Stimulated activated memory B cell treated with anti-CD40 and anti-IgM and Interleukin-4, amounts not matched to agents 10 μg/mL and 1 μg/mL and 100 μg/mL, for 72 hours (primary cell): ENCODE measurements around the gene DDX39B.
"Not testable (repeated sequence)": the region's sequence is repeated elsewhere in the genome, so short reads cannot be mapped to it uniquely, and the experiment has no call there.

Experiments
- ATAC-seq: fragments of 150-1000 bp; cut with Tn5 transposase; 2 replicates; pipeline ENCODE4 v1.10.0; 2021
- H3K27ac Mint-ChIP-seq: one replicate; pipeline ENCODE4 v1.8.0; 2022; ENCODE audit warnings: mild to moderate bottlenecking, mixed read lengths
- H3K27me3 Mint-ChIP-seq: one replicate; pipeline ENCODE4 v1.8.0; 2022; ENCODE audit warnings: mixed read lengths
- H3K36me3 Mint-ChIP-seq: one replicate; pipeline ENCODE4 v1.8.0; 2022; ENCODE audit warnings: mixed read lengths
- H3K4me1 Mint-ChIP-seq: one replicate; pipeline ENCODE4 v1.8.0; 2022; ENCODE audit warnings: mixed read lengths
- H3K4me3 Mint-ChIP-seq: one replicate; pipeline ENCODE4 v1.8.0; 2022; ENCODE audit warnings: mild to moderate bottlenecking, moderate library complexity, mixed read lengths
- H3K9me3 Mint-ChIP-seq: one replicate; pipeline ENCODE4 v1.8.0; 2022; ENCODE audit warnings: mixed read lengths

The DDX39B gene

GRCh38 chr6:31495580-31495979 is 46.2 kb downstream of the DDX39B start:
- peak overlapping the region; percentile 95 for H3K27ac Mint-ChIP-seq
- H3K27me3 Mint-ChIP-seq, result no peaks in the 10 kb centered on the region
- H3K4me1 Mint-ChIP-seq, result peaks cover 57% of the 10 kb centered on the region
- peak overlapping the region; percentile 76 for H3K4me3 Mint-ChIP-seq
- ATAC-seq, result no peak
- no peaks in the 10 kb centered on the region for H3K9me3 Mint-ChIP-seq
- no peaks in the 10 kb centered on the region for H3K36me3 Mint-ChIP-seq

GRCh38 chr6:31493875-31494694 is 47.7 kb downstream of the DDX39B start:
- no peaks in the 10 kb centered on the region for H3K9me3 Mint-ChIP-seq
- H3K4me1 Mint-ChIP-seq, result peaks cover 49% of the 10 kb centered on the region
- ATAC-seq, result peak; percentile 79
- no peaks in the 10 kb centered on the region for H3K36me3 Mint-ChIP-seq
- peak overlapping the region; percentile 76 for H3K4me3 Mint-ChIP-seq
- H3K27me3 Mint-ChIP-seq, result no peaks in the 10 kb centered on the region
- H3K27ac Mint-ChIP-seq, result peak overlapping the region; percentile 95

GRCh38 chr6:31493550-31493874 is 48.3 kb downstream of the DDX39B start:
- H3K27me3 Mint-ChIP-seq, H3K9me3 Mint-ChIP-seq, H3K36me3 Mint-ChIP-seq, ATAC-seq: not testable (repeated sequence)
- H3K4me3 Mint-ChIP-seq, result peak overlapping the region; percentile 76
- H3K27ac Mint-ChIP-seq, result peak overlapping the region; percentile 95
- peaks cover 43% of the 10 kb centered on the region for H3K4me1 Mint-ChIP-seq

GRCh38 chr6:31490115-31490873 is 51.5 kb downstream of the DDX39B start:
- Mint-ChIP-seq H3K4me3 (peak overlapping the region; percentile 56), H3K9me3 (no peaks in the 10 kb centered on the region), H3K27me3 (no peaks in the 10 kb centered on the region), H3K36me3 (no peaks in the 10 kb centered on the region), H3K4me1 (peaks cover 29% of the 10 kb centered on the region), H3K27ac (no peak overlapping the region)
- ATAC-seq, result no peak

- Mint-ChIP-seq H3K4me3 (no peak overlapping the region), H3K27ac (no peak overlapping the region), H3K36me3 (no peaks in the 10 kb centered on the region), H3K4me1 (peaks cover 26% of the 10 kb centered on the region), H3K27me3 (no peaks in the 10 kb centered on the region), H3K9me3 (no peaks in the 10 kb centered on the region)
- ATAC-seq, result no peak
Observed at GRCh38 chr6:31489086-31489485, 52.7 kb downstream of the DDX39B start.

- not testable (repeated sequence) for H3K27me3 Mint-ChIP-seq, ATAC-seq, H3K36me3 Mint-ChIP-seq, H3K9me3 Mint-ChIP-seq, H3K27ac Mint-ChIP-seq, H3K4me3 Mint-ChIP-seq
- peaks cover 19% of the 10 kb centered on the region for H3K4me1 Mint-ChIP-seq
Observed at GRCh38 chr6:31487674-31488073, 54.1 kb downstream of the DDX39B start.

- Mint-ChIP-seq H3K4me1 (peaks cover 19% of the 10 kb centered on the region), H3K27ac (peak overlapping the region; percentile 67)
- H3K4me3 Mint-ChIP-seq, H3K9me3 Mint-ChIP-seq, ATAC-seq, H3K27me3 Mint-ChIP-seq, H3K36me3 Mint-ChIP-seq: not testable (repeated sequence)
Observed at GRCh38 chr6:31486065-31486837, 55.6 kb downstream of the DDX39B start.

- Mint-ChIP-seq H3K4me1 (peaks cover 18% of the 10 kb centered on the region), H3K9me3 (no peaks in the 10 kb centered on the region), H3K27me3 (no peaks in the 10 kb centered on the region), H3K27ac (no peak overlapping the region), H3K4me3 (no peak overlapping the region), H3K36me3 (no peaks in the 10 kb centered on the region)
- ATAC-seq, result no peak
Observed at GRCh38 chr6:31485055-31485454, 56.7 kb downstream of the DDX39B start.

- H3K36me3 Mint-ChIP-seq, result no peaks in the 10 kb centered on the region
Observed at GRCh38 chr6:31483392-31483791, 58.4 kb downstream of the DDX39B start.

GRCh38 chr6:31480574-31480973 is 61.2 kb downstream of the DDX39B start:
- no peak for ATAC-seq
- H3K9me3 Mint-ChIP-seq, result no peaks in the 10 kb centered on the region
- H3K4me1 Mint-ChIP-seq, result peaks cover 40% of the 10 kb centered on the region
- no peaks in the 10 kb centered on the region for H3K27me3 Mint-ChIP-seq
- no peaks in the 10 kb centered on the region for H3K36me3 Mint-ChIP-seq
- H3K4me3 Mint-ChIP-seq, result no peak overlapping the region
- H3K27ac Mint-ChIP-seq, result no peak overlapping the region

More at GRCh38 chr6:31483392-31483791, 58.4 kb downstream of the DDX39B start:
- ATAC-seq, result no peak
- H3K27ac Mint-ChIP-seq, result no peak overlapping the region
- no peaks in the 10 kb centered on the region for H3K9me3 Mint-ChIP-seq
- H3K4me3 Mint-ChIP-seq, result no peak overlapping the region
- peaks cover 27% of the 10 kb centered on the region for H3K4me1 Mint-ChIP-seq
- no peaks in the 10 kb centered on the region for H3K27me3 Mint-ChIP-seq
